OCI-M2 (cell line): Measurements from ENCODE around the gene ZFP92.

Experiments used
- DNase-seq: peaks from one replicate; lab custom pipeline; 2025; ENCODE audit not compliant: unreplicated experiment; lab: John Stamatoyannopoulos, UW

ZFP92 gene

GRCh38 chrX:153408221-153408721 lies 3.0 kb upstream of the ZFP92 start:
- no peak for DNase-seq

DNA sequence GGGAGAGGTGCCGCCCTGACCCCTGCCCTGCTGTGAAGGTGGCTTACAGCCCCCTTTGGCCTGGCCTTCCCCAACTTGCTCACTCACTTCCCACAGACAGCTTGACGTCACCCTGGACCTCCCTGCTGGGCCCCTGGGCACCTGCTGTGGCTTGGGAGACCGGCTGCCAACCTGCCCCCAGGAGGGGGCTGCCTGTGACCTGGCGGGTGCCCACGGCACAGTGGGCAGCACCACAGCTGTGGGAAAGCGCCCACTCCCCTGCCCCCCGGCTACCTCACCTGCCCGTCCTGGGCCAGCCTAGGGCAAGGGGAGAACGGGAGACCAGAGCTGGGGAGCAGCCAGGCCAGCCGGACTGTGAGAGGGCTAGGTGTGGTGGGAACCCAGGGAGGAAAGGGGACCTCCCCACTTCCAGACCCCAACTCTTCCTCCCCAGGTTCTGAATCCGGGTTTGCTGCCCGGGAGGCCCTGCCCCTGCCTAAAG lies 2.4 kb upstream of the ZFP92 start:
- no peak for DNase-seq

DNA sequence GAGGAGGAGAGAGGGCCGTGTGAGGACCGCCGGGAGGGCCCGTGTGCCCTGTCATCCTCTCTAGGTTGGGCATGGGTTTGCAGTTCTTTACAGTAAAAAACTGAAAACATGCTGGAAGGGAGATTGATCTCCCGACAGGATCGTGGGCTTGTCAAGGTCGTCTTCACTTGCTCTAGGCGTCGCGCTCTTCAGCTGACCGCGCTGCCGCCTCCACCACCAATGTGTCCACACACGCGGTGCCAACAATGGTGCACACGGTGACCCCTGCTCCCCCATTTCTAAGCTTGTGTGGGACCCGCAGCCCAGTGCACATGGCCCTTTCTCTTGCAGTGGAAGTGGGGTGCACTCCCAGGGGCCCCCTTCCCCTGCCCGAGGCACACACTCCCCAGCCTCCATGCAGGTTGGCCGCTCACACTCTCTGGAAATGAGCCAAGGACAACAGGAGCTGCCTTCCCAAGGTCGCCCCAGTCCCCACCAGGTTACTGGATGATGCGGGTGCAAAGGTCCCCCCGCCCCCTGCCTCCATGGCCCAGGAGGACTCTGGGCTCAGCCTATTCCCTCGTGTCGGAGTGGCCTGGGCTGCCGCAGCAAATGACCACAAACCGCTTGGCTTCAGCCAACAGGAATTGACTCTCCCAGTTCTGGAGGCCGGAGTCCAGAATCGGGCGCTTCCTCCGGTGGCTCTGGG lies 1.7 kb upstream of the ZFP92 start:
- DNase-seq = no peak

- DNase-seq = no peak
Observed at GRCh38 chrX:153410373-153410772, 899 bp upstream of the ZFP92 start.

DNA sequence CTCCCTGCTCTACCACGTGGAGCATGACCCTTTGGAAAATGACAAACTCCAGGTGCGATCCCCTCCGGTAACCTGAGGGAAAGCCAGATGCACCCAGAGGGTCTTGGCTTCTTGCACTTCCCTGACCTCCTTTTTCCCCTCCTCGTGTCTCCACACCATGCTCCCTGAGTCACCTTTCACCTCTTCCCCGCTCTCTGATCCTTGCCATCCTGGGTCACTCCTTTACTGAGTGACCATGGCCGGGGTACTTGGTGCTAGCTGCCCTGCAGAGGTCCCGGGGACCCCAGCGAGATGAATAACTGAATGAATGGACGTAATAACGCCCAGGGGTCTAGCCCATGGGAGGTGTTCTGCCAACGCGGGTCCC lies 401 bp upstream of the ZFP92 start:
- no peak for DNase-seq

- DNase-seq = no peak
Observed at GRCh38 chrX:153411988-153412574, 809 bp downstream of the ZFP92 start.

DNA sequence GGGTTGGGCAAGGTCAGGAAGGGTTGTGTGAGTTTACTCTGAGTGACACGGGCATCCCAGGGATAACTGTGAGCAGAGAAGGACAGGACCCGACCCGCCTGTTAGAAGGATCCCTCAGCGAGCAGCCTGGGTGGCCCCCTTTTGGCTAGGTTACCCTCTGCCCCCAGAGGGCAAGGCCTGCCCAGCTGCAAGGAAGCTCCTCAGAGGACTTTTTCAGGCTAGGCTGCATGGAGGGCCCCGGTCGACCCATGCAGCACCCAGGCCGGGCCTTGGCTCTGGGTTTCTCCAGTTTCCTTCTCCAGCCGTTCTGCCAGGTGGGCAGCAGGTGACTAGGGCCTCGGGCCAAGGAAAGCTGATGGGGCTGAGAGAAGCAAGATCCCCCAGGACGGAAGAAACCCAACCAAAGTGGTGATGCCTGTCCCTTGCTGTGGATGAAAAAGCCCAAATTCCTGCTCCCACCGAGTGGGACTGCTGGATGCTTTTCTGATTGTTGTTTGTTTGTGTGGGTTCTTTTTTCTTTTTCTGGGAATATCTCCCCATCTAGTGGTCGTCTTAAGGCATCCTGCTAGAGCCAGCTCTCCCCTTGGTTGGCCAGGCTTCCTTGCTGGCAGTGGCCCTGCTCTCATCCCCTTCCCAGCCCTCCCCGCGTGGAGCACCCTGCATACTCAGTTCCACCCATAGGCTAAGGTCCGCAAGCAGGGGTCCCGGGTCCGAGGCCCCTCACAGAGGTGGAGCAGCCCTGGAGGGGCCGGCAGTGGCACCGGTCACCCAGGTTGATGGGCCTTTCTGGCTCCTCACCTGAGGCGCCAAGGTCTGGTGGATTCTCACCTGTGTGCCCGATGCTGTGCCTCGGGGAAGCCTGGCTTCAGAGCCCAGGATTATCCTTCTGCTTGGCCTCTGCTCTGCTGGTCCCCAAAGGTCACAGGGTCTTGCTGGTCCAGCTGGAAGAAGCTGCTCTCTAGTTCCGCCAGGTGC lies 1.8 kb downstream of the ZFP92 start:
- DNase-seq = no peak

GRCh38 chrX:153413731-153414130 lies 2.5 kb downstream of the ZFP92 start:
- no peak for DNase-seq

GRCh38 chrX:153414856-153415510 lies 3.7 kb downstream of the ZFP92 start:
- no peak for DNase-seq

GRCh38 chrX:153416781-153417450 lies 5.6 kb downstream of the ZFP92 start:
- DNase-seq = no peak

DNA sequence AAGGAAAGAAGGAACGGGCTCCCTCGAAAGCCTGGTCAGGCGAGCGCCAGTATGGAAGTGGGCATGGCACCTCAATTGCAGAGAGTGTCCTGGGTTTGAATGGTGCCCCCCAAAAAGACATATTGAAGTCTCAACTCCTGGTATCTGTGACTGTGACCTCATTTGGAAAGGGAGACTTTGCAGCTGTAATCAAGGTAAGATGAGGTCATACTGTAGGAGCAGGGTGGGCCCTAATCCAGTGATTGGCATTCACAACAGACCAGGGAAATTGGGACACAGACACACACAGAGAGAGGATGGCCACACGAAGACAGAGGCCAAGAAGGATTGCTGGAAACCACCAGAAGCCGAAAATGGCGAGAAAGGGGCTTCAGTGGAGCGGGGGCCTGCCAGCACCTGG lies 6.4 kb downstream of the ZFP92 start:
- no peak for DNase-seq

GRCh38 chrX:153420851-153421599 lies 9.8 kb downstream of the ZFP92 start:
- DNase-seq = no peak

- DNase-seq = no peak
Observed at GRCh38 chrX:153421856-153422255, 10.6 kb downstream of the ZFP92 start.

DNA sequence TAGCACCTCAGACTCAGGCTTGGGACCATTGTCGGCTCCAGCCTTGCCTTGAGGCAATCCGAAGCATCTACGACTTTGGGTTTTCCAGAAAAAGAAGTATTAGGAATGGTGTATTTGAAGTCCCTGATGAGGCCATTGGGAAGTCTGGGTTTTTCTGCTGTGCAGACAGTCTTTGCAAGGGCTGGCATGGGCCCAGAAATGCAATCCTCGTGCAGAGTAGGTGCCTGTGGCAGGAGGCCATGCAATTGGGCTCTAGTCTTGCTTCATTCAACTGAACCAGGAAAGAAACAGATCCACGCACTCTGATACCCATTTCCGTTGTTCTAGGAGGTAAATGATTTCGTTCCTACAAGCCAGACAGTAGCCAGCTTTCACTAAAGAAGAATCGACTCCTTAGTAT lies 12.4 kb downstream of the ZFP92 start:
- DNase-seq = no peak

DNA sequence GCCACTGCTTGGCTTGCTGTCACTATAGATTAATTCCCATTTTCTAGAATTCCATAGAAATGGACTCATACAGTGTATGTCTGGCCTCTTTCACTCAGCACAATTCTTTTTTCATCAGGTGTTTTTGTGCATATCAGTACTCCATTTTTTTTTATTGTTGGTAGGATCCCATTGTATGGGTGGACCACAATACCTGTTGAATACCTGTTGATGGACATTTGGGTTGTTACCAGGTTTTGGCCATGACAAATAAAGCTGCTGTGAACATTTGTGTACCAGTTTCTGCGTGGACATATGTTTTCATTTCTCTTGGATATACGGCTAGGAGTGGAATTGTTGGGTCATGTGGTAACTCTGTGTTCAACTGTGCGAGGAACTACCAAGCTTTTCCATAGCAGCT lies 14.9 kb downstream of the ZFP92 start:
- no peak for DNase-seq

- DNase-seq = no peak
Observed at GRCh38 chrX:153430796-153431195, 19.5 kb downstream of the ZFP92 start.

- no peak for DNase-seq
Observed at GRCh38 chrX:153433161-153433680, 21.9 kb downstream of the ZFP92 start.

DNA sequence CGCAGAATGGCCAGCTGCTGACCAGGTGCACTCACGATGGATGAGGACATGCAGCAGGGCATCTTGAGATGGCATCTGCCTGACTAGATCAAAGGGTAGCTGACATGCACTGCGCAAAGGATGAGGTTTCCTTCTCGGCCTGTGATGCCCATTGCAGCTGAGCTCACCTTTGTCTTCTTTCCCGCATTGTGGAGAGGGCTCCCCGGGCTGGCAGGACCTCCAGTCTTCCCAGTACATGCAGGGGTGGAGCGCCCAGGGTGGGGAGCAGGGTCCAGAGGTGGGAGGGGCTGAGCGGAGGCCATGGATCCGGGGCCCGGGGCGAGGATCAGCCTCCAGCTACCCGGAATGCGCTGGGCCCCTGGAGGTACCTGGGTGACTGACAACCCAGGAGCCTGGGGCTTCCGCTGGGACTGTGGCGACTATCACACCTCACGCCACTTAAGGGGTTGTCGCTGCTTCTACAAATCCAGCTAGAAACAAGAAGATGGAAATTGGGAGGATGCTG lies 22.6 kb downstream of the ZFP92 start:
- DNase-seq = no peak

DNA sequence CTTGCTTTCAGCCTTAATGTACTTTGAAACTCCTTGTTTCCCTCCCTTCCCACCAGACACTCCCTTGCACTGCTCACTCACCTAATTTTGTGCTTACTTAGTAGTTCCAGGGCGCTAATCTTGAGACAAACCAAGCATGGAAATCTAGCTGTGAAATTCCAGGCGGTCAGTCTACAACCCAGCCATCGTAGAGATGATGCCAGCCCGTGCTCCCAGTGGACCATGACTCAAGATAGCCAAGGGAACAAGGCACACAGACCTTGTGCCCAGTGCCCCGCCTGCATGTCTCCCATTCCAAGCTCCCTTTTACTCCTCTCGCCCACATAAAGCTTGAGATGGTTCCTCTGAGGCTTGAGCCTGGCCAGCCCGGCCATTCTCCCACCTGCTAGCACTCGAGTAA lies 23.5 kb downstream of the ZFP92 start:
- DNase-seq = no peak
